Adrenal gland (tissue), 5 donors: ENCODE data around the gene CASP6.

Source experiments
- POLR2A ChIP-seq, 2 donors: fragments of 450-650 bp; IDR thresholded peaks; one replicate each; pipeline ENCODE4 v1.6.1; 2017; ENCODE audit warnings: antibody characterized with exemption in 2 of 2, mild to moderate bottlenecking in 2 of 2, moderate library complexity in 1 of 2
- TF ChIP-seq, protein P1 (sequence below), 6 experiments: fragments of 450-650 bp in 4 of 6; fragments of 200-600 bp in 2 of 6; sonication (generic) in 1 of 6; IDR thresholded peaks; 1 replicate in 5 of 6; 2 replicates in 1 of 6; pipeline versions ENCODE4 v1.5.1 to v1.8.0; 2016 to 2021; ENCODE audit warnings: antibody characterized with exemption in 6 of 6, mild to moderate bottlenecking in 2 of 6, moderate library complexity in 1 of 6
- donor health status: DM: no; HTN: no; CAD: no.

DNA sequence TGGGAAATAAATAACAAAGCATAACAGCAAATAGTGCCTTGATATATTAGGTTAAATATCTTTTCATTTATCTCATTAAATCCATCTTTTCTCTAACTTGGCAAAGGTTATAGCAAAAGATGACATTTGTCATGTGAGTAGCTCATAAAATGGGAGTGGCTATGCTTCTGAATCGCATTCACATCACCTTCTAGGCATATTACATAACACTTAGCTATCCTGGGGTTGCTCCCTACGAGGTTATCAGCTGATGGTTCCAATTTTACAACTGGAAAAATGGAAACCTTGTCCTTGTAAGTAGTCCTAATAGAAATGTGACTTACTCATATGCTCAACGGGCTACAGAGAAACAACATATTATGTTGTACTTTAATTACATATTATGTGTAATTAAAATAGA, 10.3 kb upstream of the CASP6 start:
- TF ChIP-seq, protein P1, sequence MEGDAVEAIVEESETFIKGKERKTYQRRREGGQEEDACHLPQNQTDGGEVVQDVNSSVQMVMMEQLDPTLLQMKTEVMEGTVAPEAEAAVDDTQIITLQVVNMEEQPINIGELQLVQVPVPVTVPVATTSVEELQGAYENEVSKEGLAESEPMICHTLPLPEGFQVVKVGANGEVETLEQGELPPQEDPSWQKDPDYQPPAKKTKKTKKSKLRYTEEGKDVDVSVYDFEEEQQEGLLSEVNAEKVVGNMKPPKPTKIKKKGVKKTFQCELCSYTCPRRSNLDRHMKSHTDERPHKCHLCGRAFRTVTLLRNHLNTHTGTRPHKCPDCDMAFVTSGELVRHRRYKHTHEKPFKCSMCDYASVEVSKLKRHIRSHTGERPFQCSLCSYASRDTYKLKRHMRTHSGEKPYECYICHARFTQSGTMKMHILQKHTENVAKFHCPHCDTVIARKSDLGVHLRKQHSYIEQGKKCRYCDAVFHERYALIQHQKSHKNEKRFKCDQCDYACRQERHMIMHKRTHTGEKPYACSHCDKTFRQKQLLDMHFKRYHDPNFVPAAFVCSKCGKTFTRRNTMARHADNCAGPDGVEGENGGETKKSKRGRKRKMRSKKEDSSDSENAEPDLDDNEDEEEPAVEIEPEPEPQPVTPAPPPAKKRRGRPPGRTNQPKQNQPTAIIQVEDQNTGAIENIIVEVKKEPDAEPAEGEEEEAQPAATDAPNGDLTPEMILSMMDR (IDR thresholded peaks at IDR 0.05) = no peak
- TF ChIP-seq POLR2A (IDR thresholded peaks at IDR 0.05) = no peak
